ENCODE measurements around the gene ABITRAM. TPM values are rescaled to one million over a fixed set of nuclear protein-coding genes. Genes with fewer than 3 reads are reported as not detected.
"Not testable (repeated sequence)": the region's sequence is repeated elsewhere in the genome, so short reads cannot be mapped to it uniquely, and the experiment has no call there.

The ABITRAM gene
- total RNA-seq, 4 donors from 2014 or later = 6.3 to 11.2 (median 9.4) TPM

DNA sequence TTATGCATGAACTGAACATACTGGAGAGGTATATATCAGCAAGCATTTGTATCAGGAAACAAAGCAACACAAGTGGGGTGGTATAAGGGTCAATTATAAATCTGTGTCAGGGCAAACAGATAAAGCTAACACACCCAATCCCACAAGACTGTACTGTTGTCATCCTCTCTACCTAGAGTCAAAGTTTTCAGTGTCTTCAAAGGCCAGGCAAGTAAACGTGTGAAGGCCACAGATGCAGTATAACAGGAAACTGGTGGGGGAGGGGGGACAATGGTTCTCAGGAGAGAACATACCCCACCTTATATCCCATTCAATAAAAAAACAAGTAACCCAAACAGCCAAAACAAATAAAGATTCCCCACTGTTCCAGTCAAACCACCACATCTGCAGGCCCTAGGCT lies 22.4 kb upstream of the ABITRAM start:
- Histone ChIP-seq H3K4me3 (no peak overlapping the region), H3K27ac (replicated peaks in 1 of 4) (no peak overlapping the region), H3K4me1 (no peaks in the 10 kb centered on the region), H3K36me3 (peaks cover 41 to 100% (median 90%) of the 10 kb centered on the region in 4 donors), H3K9me3 (no peaks in the 10 kb centered on the region), H3K27me3 (no peaks in the 10 kb centered on the region)
- intact Hi-C loops (cut with DNase I) = no loop called here
- WGBS = 38% methylated on average over 1 of the region's 1 CpG
- no peak for DNase-seq (ENCODE audit: extremely low spot score)
- TF ChIP-seq POLR2AphosphoS5 (IDR thresholded peaks at IDR 0.05) (no peak), POLR2A (IDR thresholded peaks at IDR 0.05; ENCODE audit: low read depth) (no peak), CTCF (IDR thresholded peaks at IDR 0.05) (no peak), EP300 (IDR thresholded peaks at IDR 0.05) (no peak)

- intact Hi-C loops (cut with DNase I) = no loop called here
- no peak for DNase-seq (ENCODE audit: extremely low spot score)
- Histone ChIP-seq H3K27me3 (no peaks in the 10 kb centered on the region), H3K9me3 (no peaks in the 10 kb centered on the region), H3K27ac (replicated peaks in 1 of 4) (no peak overlapping the region), H3K4me3 (no peak overlapping the region), H3K4me1 (no peaks in the 10 kb centered on the region), H3K36me3 (peaks cover 43 to 100% (median 90%) of the 10 kb centered on the region in 4 donors)
- WGBS = 87% methylated on average over 5 of the region's 5 CpGs
- no peak for TF ChIP-seq POLR2AphosphoS5 (IDR thresholded peaks at IDR 0.05)
- no peak for TF ChIP-seq EP300 (IDR thresholded peaks at IDR 0.05)
- TF ChIP-seq POLR2A (IDR thresholded peaks at IDR 0.05; ENCODE audit: low read depth) = no peak
- TF ChIP-seq CTCF (IDR thresholded peaks at IDR 0.05) = no peak
Observed at GRCh38 chr9:108913391-108913790, 20.8 kb upstream of the ABITRAM start.

DNA sequence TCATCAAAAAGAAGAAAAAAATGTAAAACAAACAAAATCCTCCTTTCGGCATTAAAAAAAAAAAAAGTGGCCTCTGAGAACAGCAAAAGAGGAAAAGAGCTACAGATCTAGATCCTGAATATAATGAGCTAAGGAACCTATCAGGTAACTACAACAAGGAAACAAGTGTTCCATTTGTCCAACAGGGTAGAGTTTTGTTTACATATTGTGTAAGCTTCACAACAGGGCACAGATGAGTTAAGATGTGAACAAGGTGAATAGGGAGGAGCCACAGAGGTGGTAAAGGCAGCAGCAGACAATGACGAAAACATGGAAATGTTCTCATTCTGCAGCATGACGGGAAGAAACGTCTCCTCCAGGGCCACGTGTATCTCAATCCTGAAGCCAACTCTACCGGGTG lies 14.7 kb upstream of the ABITRAM start:
- intact Hi-C loops (cut with DNase I) = no loop called here

DNA sequence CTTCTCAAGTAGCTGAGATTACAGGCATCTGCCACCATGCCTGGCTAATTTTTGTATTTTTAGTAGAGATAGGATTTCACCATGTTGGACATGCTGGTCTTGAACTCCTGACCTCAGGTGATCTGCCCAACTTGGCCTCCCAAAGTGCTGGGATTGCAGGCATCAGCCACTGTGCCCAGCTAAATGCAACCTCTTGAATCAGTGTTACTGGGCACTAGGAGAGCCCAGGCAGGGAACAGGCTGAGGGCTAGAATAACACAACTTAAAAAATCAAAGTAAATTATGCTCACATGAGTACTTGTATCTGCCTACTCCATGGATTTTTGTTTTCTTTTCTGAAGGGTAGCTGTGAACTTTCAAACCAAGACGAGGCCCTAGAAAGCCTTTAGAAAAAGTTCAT lies 13.8 kb upstream of the ABITRAM start:
- WGBS = 100% methylated on average over 1 of the region's 1 CpG
- intact Hi-C loops (cut with DNase I); H3K9me3 ChIP-seq; H3K4me3 ChIP-seq; DNase-seq (ENCODE audit: extremely low spot score); H3K4me1 ChIP-seq; H3K27me3 ChIP-seq; H3K27ac ChIP-seq (replicated peaks in 1 of 4): not testable (repeated sequence)
- peaks cover 61 to 99% (median 91%) of the 10 kb centered on the region in 4 donors for H3K36me3 ChIP-seq

More for the DNA sequence above, 14.7 kb upstream of the ABITRAM start:
- no peak overlapping the region for H3K4me3 ChIP-seq
- no peak for TF ChIP-seq EP300 (IDR thresholded peaks at IDR 0.05)
- TF ChIP-seq POLR2A (IDR thresholded peaks at IDR 0.05; ENCODE audit: low read depth) = no peak
- no peak for TF ChIP-seq POLR2AphosphoS5 (IDR thresholded peaks at IDR 0.05)
- TF ChIP-seq CTCF (IDR thresholded peaks at IDR 0.05) = no peak
- no peaks in the 10 kb centered on the region for H3K4me1 ChIP-seq
- peaks cover 63 to 99% (median 90%) of the 10 kb centered on the region in 4 donors for H3K36me3 ChIP-seq
- no peaks in the 10 kb centered on the region for H3K9me3 ChIP-seq
- no peaks in the 10 kb centered on the region for H3K27me3 ChIP-seq
- H3K27ac ChIP-seq (replicated peaks in 1 of 4) = no peak overlapping the region
- WGBS = 85% methylated on average over 6 of the region's 6 CpGs
- DNase-seq (ENCODE audit: extremely low spot score) = no peak

DNA sequence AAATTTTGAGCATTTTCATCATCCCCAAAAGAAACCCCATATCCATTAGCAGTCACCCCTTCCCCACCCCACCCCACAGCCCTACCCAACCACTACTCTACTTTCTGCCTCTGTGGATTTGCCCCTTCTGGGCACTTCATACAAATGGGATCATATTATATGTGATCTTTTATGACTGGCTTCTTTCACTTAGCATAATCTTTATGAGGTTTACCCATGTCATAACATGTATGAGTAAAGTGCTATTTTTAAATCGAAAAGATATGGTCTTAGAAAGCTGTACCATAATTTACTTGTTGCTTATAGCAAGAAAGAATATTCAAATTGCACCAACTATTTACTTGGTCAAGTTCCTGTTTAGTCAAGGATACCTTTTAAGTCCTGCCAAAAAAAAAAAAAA lies 13.0 kb upstream of the ABITRAM start:
- Histone ChIP-seq H3K36me3 (peaks cover 54 to 99% (median 91%) of the 10 kb centered on the region in 4 donors), H3K4me3 (no peak overlapping the region), H3K4me1 (no peaks in the 10 kb centered on the region), H3K27me3 (no peaks in the 10 kb centered on the region), H3K27ac (replicated peaks in 1 of 4) (no peak overlapping the region), H3K9me3 (no peaks in the 10 kb centered on the region)
- WGBS = 100% methylated on average over 1 of the region's 1 CpG
- no peak for TF ChIP-seq EP300 (IDR thresholded peaks at IDR 0.05)
- no peak for TF ChIP-seq CTCF (IDR thresholded peaks at IDR 0.05)
- TF ChIP-seq POLR2AphosphoS5 (IDR thresholded peaks at IDR 0.05) = no peak
- no peak for TF ChIP-seq POLR2A (IDR thresholded peaks at IDR 0.05; ENCODE audit: low read depth)
- no peak for DNase-seq (ENCODE audit: extremely low spot score)
- intact Hi-C loops (cut with DNase I) = no loop called here
